SK-N-SH (cell line): Measurements from ENCODE around the gene CNN2. TPM values are rescaled to one million over a fixed set of nuclear protein-coding genes. Genes with fewer than 3 reads are reported as not detected.

Experiments used
- CTCF ChIA-PET: fragments of 300-600, 350-600 bp; formaldehyde crosslinking; extraction: SDS; loops from one replicate; lab custom pipeline; 2021; lab: Yijun Ruan, JAX
- POLR2A ChIA-PET: fragments of 350-600 bp; sonication (Branson Sonifier 250); formaldehyde crosslinking; extraction: SDS; loops from one replicate; lab custom pipeline; 2020; ENCODE audit warnings: antibody characterized with exemption, inconsistent platforms; lab: Yijun Ruan, JAX
- DNase-seq: peaks from one replicate; pipeline ENCODE4 v3.0.0; 2012
- H2AFZ ChIP-seq: fragments of 200-600 bp; sonication (generic); 2 replicates; pipeline ENCODE4 v1.8.1; 2016; ENCODE audit warnings: antibody characterized with exemption, mild to moderate bottlenecking, low read depth
- H3F3A ChIP-seq: fragments of 200-600 bp; sonication (generic); replicated peaks from 2 replicates; pipeline ENCODE3; 2016; ENCODE audit warnings: antibody characterized with exemption, mild to moderate bottlenecking; ENCODE audit not compliant: insufficient read depth
- H3K27ac ChIP-seq, 2 experiments: fragments of 200-500 bp in 1 of 2; fragments of 200-600 bp in 1 of 2; sonication (Bioruptor generic) in 1 of 2; sonication (generic), shearing (Covaris generic) in 1 of 2; 2 replicates each; pipeline versions ENCODE4 v1.5.1 to v1.6.1; 2014 to 2016; ENCODE audit warnings: low read depth in 2 of 2, inconsistent platforms in 1 of 2, low read length in 1 of 2, mild to moderate bottlenecking in 1 of 2, mixed read lengths in 1 of 2
- H3K27me3 ChIP-seq: fragments of 200-600 bp; sonication (generic), shearing (Covaris generic); 2 replicates; pipeline ENCODE4 v1.6.1; 2016; ENCODE audit warnings: mixed run types; ENCODE audit not compliant: insufficient read depth
- H3K36me3 ChIP-seq, 2 experiments: fragments of 200-500 bp in 1 of 2; fragments of 200-600 bp in 1 of 2; sonication (Bioruptor generic) in 1 of 2; sonication (generic) in 1 of 2; replicated peaks in 1 of 2; 2 replicates each; pipeline versions ENCODE3 to v1.5.1; 2014 to 2016; ENCODE audit warnings: low read length in 1 of 2, mild to moderate bottlenecking in 1 of 2; ENCODE audit not compliant: insufficient read depth in 2 of 2, control insufficient read depth in 1 of 2
- H3K4me1 ChIP-seq, 2 experiments: fragments of 200-500 bp in 1 of 2; fragments of 200-600 bp in 1 of 2; sonication (Bioruptor generic) in 1 of 2; sonication (generic), shearing (Covaris generic) in 1 of 2; 2 replicates each; pipeline versions ENCODE4 v1.5.1 to v1.6.1; 2014 to 2016; ENCODE audit warnings: low read depth in 1 of 2, low read length in 1 of 2, mixed run types in 1 of 2; ENCODE audit not compliant: insufficient read depth in 2 of 2, control insufficient read depth in 1 of 2
- H3K4me2 ChIP-seq: fragments of 200-600 bp; sonication (generic), shearing (Covaris generic); 2 replicates; pipeline ENCODE4 v1.6.1; 2017; ENCODE audit warnings: mixed run types
- H3K4me3 ChIP-seq, 2 experiments: fragments of 200-500 bp in 1 of 2; fragments of 200-600 bp in 1 of 2; sonication (Bioruptor generic) in 1 of 2; sonication (generic), shearing (Covaris generic) in 1 of 2; 2 replicates each; pipeline versions ENCODE4 v1.5.1 to v1.8.1; 2014 to 2016; ENCODE audit warnings: low read depth in 2 of 2, inconsistent platforms in 1 of 2, low read length in 1 of 2, mild to moderate bottlenecking in 1 of 2, mixed read lengths in 1 of 2, moderate library complexity in 1 of 2
- H3K79me2 ChIP-seq: fragments of 200-600 bp; sonication (generic); 2 replicates; pipeline ENCODE4 v1.8.1; 2017; ENCODE audit warnings: mild to moderate bottlenecking; ENCODE audit not compliant: insufficient read depth
- H3K9ac ChIP-seq: fragments of 200-600 bp; sonication (generic); 2 replicates; pipeline ENCODE4 v1.6.1; 2017; ENCODE audit warnings: mixed run types
- H3K9me2 ChIP-seq: fragments of 200-600 bp; sonication (generic); 2 replicates; pipeline ENCODE4 v1.6.1; 2017; ENCODE audit warnings: mixed run types
- H3K9me3 ChIP-seq: fragments of 200-600 bp; sonication (generic); 2 replicates; pipeline ENCODE4 v1.6.1; 2017; ENCODE audit warnings: mixed run types, mild to moderate bottlenecking, moderate library complexity
- H4K20me1 ChIP-seq: fragments of 200-600 bp; sonication (generic); 2 replicates; pipeline ENCODE4 v1.6.1; 2017; ENCODE audit warnings: mild to moderate bottlenecking, mixed run types; ENCODE audit not compliant: insufficient read depth
- GATA2 ChIP-seq: sonication (generic); formaldehyde crosslinking; IDR thresholded peaks from 2 replicates; pipeline ENCODE4 v1.5.0; 2020; ENCODE audit warnings: mild to moderate bottlenecking, missing genetic modification reagents
- JUND ChIP-seq: IDR thresholded peaks from 2 replicates; pipeline ENCODE4 v1.4.0; 2012
- MAX ChIP-seq: IDR thresholded peaks from 2 replicates; pipeline ENCODE4 v1.4.0; 2012; ENCODE audit warnings: low read depth
- NFIC ChIP-seq: IDR thresholded peaks from 2 replicates; pipeline ENCODE4 v1.4.0; 2012; ENCODE audit warnings: borderline replicate concordance
- RXRA ChIP-seq: IDR thresholded peaks from 2 replicates; pipeline ENCODE4 v1.4.0; 2012; ENCODE audit warnings: low read depth, mild to moderate bottlenecking, borderline replicate concordance
- TCF12 ChIP-seq: IDR thresholded peaks from 2 replicates; pipeline ENCODE4 v1.4.0; 2012
- TEAD4 ChIP-seq: IDR thresholded peaks from 2 replicates; pipeline ENCODE4 v1.4.0; 2012; ENCODE audit warnings: mild to moderate bottlenecking, borderline replicate concordance; ENCODE audit not compliant: insufficient read depth
- YY1 ChIP-seq: IDR thresholded peaks from 2 replicates; pipeline ENCODE4 v1.4.0; 2012; ENCODE audit warnings: low read depth, mild to moderate bottlenecking
- WGBS: methylation state at CpG from one replicate; pipeline ENCODE4 v1.1.6; 2017; ENCODE audit warnings: low lambda C conversion rate; 5-methylcytosine and 5-hydroxymethylcytosine counted together
- polyA plus RNA-seq, 3 experiments: library from polyadenylated mRNA; depleted of rRNA; stranded (reverse); fragments of >200 nt; gene quantifications; 2 replicates each; pipeline ENCODE4 v1.2.3, GENCODE V29; 2012
- TF ChIP-seq, protein P1 (sequence below): fragments of 150-350 bp; IDR thresholded peaks from 2 replicates; pipeline ENCODE4 v1.6.1; 2016; ENCODE audit warnings: mild to moderate bottlenecking, low read depth, low read length
- TF ChIP-seq, protein P2 (sequence below): fragments of 200-600 bp; sonication (generic); IDR thresholded peaks from 2 replicates; pipeline ENCODE4 v1.6.1; 2017; ENCODE audit warnings: antibody characterized with exemption, mild to moderate bottlenecking, moderate library complexity
- TF ChIP-seq, protein P3 (sequence below): IDR thresholded peaks from 2 replicates; pipeline ENCODE4 v1.4.0; 2012; ENCODE audit warnings: low read depth, borderline replicate concordance

CNN2 gene
- polyA plus RNA-seq, 1 of the 3 experiments (the other 2 are of a cell fraction): 279 TPM

GRCh38 chr19:1026783-1027649 is 608 bp downstream of the CNN2 start:
- H3K9ac ChIP-seq: peak overlapping the region; percentile 86
- 2% methylated on average over 20 of the region's 36 CpGs for WGBS
- peak overlapping the region; percentile 99 for H3K4me2 ChIP-seq
- peaks cover 28% of the 10 kb centered on the region for H4K20me1 ChIP-seq
- H3K9me3 ChIP-seq: no peaks in the 10 kb centered on the region
- no peak for DNase-seq
- H3K36me3 ChIP-seq: peaks cover 8 to 13% of the 10 kb centered on the region in 2 experiments
- peaks cover 0 to 14% of the 10 kb centered on the region in 2 experiments; a peak in 1 of 4 replicates for H3K4me1 ChIP-seq
- H3K79me2 ChIP-seq: peaks cover 52% of the 10 kb centered on the region
- H3K27me3 ChIP-seq: no peaks in the 10 kb centered on the region
- H3K9me2 ChIP-seq: no peaks in the 10 kb centered on the region
- H3K27ac ChIP-seq: peak overlapping the region; percentile 81 to 84
- POLR2A ChIA-PET: interaction anchor here (0.5 to 0.8 kb wide), 2 partner anchors 14 to 17 kb away, joined by 3 to 4 read pairs; no protein-coding TSS in a partner anchor
- H3K4me3 ChIP-seq: peak overlapping the region; percentile 76 to 97
- H2AFZ ChIP-seq: no peak overlapping the region; the same call in 1 of the 2 replicates
- H3F3A ChIP-seq: peaks cover 35% of the 10 kb centered on the region
- CTCF ChIA-PET: interaction anchor here (0.9 to 2.7 kb wide), 6 partner anchors 38 to 217 kb away, joined by 3 to 11 read pairs (median 6); no protein-coding TSS in a partner anchor
- TF ChIP-seq GATA2 (CRISPR knock-in tag) (no peak), YY1 (no peak), TEAD4 (no peak), NFIC (no peak), TCF12 (0 out of 2 replicates have a peak, but pooled peaks have one; percentile 17), MAX (0 out of 2 replicates have a peak, but pooled peaks have one; percentile 1), RXRA (no peak), JUND (no peak)
- TF ChIP-seq, protein P1, sequence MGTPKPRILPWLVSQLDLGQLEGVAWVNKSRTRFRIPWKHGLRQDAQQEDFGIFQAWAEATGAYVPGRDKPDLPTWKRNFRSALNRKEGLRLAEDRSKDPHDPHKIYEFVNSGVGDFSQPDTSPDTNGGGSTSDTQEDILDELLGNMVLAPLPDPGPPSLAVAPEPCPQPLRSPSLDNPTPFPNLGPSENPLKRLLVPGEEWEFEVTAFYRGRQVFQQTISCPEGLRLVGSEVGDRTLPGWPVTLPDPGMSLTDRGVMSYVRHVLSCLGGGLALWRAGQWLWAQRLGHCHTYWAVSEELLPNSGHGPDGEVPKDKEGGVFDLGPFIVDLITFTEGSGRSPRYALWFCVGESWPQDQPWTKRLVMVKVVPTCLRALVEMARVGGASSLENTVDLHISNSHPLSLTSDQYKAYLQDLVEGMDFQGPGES: no peak
- TF ChIP-seq, protein P2, sequence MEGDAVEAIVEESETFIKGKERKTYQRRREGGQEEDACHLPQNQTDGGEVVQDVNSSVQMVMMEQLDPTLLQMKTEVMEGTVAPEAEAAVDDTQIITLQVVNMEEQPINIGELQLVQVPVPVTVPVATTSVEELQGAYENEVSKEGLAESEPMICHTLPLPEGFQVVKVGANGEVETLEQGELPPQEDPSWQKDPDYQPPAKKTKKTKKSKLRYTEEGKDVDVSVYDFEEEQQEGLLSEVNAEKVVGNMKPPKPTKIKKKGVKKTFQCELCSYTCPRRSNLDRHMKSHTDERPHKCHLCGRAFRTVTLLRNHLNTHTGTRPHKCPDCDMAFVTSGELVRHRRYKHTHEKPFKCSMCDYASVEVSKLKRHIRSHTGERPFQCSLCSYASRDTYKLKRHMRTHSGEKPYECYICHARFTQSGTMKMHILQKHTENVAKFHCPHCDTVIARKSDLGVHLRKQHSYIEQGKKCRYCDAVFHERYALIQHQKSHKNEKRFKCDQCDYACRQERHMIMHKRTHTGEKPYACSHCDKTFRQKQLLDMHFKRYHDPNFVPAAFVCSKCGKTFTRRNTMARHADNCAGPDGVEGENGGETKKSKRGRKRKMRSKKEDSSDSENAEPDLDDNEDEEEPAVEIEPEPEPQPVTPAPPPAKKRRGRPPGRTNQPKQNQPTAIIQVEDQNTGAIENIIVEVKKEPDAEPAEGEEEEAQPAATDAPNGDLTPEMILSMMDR: no peak
- TF ChIP-seq, protein P3, sequence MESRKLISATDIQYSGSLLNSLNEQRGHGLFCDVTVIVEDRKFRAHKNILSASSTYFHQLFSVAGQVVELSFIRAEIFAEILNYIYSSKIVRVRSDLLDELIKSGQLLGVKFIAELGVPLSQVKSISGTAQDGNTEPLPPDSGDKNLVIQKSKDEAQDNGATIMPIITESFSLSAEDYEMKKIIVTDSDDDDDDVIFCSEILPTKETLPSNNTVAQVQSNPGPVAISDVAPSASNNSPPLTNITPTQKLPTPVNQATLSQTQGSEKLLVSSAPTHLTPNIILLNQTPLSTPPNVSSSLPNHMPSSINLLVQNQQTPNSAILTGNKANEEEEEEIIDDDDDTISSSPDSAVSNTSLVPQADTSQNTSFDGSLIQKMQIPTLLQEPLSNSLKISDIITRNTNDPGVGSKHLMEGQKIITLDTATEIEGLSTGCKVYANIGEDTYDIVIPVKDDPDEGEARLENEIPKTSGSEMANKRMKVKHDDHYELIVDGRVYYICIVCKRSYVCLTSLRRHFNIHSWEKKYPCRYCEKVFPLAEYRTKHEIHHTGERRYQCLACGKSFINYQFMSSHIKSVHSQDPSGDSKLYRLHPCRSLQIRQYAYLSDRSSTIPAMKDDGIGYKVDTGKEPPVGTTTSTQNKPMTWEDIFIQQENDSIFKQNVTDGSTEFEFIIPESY: no peak
